ENCODE data around the gene KCNQ2.

The KCNQ2 gene

DNA sequence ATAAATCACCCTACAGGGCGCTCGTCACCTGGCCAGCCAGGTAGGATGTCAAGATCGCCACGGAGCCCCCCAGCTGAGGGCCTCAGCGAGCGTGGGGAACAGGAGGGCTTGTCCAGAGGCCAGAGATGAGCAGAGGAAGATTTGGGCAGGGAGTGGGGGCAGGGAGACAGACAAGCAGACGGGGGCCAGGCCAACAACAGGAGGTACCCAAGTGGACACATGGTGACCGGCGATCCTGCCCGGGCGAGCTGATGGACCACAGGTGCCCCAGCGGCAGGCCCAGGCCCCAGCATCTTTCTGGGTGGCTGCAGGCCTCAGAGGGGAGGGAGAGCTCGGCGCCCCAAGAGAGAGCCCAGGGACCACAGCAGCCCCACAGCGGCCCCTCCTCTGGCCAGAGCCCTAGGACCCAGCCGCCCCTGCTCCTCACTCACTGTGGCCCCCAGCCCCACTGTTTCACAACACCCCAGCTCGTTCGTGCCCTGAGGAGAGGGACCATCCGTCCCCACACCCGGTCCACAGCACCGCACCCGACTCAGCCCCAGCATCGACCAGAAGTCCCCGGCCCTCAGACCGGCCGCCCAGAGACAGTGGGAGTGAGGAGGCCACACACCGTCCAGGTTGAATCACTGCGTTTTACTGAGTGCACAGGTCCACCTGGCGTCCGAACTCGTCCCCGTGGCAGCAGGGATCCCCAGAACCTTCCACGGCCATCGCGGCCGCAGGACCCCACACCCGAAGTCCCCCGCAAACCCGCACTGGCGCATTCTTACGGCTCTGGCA, 72.7 kb downstream of the KCNQ2 start:
- no peak for TF ChIP-seq ZFX (IDR thresholded peaks at IDR 0.05)
- no peak overlapping the region for H3K27ac ChIP-seq

DNA sequence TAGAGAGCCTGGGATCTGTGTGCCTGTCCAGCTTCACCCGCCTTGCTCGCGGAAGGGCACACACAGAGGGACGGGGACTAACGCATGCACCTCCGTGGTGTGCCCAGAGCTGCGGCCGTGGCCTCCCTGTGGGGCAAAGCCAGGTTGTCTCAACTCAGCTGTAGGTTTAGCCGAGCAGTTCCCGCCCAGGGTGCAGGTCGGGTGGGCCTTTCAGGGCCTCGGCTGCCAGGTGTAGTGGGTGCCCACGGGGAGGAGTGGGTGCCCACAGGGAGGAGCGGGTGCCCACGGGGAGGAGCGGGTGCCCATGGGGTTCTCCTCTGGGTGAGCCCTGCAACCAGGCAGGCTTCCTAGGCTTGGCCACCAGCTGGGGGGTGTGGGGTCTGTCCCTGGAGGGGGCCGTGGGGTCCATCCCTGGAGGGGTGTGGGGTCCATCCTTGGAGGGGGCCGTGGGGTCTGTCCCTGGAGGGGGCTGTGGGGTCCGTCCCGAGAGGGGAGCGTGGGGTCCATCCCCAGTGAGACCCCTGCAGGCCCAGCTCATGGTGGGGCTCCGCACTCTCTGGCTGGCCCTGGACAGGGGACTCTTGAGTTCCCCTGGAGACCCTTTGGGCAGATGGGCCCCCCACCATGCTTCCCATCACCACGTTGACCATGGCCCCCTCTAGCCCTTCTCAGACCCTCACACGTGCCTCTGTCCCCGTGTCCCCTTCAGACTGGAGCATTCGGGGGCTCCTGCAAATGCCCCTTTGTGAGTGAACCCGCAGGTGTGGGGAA, 73.5 kb downstream of the KCNQ2 start:
- TF ChIP-seq ZFX (IDR thresholded peaks at IDR 0.05) = no peak
- TF ChIP-seq, protein P1, sequence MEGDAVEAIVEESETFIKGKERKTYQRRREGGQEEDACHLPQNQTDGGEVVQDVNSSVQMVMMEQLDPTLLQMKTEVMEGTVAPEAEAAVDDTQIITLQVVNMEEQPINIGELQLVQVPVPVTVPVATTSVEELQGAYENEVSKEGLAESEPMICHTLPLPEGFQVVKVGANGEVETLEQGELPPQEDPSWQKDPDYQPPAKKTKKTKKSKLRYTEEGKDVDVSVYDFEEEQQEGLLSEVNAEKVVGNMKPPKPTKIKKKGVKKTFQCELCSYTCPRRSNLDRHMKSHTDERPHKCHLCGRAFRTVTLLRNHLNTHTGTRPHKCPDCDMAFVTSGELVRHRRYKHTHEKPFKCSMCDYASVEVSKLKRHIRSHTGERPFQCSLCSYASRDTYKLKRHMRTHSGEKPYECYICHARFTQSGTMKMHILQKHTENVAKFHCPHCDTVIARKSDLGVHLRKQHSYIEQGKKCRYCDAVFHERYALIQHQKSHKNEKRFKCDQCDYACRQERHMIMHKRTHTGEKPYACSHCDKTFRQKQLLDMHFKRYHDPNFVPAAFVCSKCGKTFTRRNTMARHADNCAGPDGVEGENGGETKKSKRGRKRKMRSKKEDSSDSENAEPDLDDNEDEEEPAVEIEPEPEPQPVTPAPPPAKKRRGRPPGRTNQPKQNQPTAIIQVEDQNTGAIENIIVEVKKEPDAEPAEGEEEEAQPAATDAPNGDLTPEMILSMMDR (conservative IDR thresholded peaks at IDR 0.05) = no peak

DNA sequence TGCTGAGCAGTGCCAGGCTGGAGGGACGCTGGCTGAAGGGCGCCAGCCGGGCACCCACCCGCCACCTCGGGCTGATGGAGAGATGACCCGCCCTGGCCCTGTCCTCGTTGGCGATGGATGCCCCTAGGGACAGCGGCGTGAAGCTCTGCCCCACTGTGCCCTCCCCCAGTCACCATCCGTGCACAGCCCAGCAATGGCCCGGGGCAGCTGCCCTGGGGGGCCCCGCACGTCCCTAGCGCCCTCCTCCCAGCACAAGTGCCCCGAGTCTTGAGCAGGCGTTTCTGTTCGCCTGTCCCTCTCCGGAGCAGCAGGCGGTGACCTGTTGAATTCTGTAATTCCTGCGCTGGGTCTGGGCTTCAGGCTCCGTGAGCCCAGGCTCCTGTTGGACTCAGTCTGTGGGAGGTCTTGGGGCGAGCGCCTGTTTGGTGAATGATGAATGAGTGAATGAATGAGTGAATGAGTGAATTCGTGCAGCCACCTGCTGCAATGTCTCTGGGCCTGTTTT, 74.5 kb downstream of the KCNQ2 start:
- TF ChIP-seq, protein P1 (conservative IDR thresholded peaks at IDR 0.05) = no peak
- no peak for TF ChIP-seq ZFX (IDR thresholded peaks at IDR 0.05)

More for the DNA sequence above, 73.5 kb downstream of the KCNQ2 start:
- H3K27ac ChIP-seq = no peak overlapping the region

DNA sequence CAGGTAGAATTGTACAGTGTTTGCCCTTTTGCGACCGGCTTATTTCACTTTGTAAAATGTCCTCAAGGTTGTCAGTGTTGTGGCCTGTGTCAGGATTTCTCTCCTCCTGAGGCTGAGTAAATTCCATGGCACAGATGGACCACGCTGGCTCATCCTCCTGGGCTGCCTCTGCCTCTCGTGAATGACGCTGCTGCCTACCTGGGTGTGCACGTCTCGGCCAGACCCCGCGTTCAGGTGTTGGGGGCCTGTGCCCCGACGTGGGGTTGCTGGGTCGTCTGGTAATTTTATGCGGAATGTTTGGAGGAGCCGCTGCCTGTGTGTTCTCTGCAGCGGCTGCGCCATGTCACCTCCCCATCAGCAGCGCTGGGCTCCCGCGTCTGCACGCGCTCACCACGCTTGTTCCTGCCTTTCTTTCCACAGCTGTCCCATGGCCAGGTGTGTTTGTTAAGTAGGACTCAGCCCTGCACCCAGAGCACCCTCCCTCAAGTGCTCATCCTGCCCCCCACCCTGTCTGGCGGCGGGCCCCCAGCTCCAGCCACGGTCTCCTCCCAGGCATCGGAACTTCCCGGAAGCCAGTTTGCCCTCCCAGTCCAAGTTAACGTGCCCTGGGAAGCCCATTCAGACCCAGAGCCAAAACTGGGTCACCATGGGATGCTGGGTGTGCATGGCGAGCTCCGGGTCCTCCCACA, 75.2 kb downstream of the KCNQ2 start:
- TF ChIP-seq ZFX (IDR thresholded peaks at IDR 0.05) = no peak
- TF ChIP-seq, protein P1 (conservative IDR thresholded peaks at IDR 0.05) = no peak
- no peak overlapping the region for H3K27ac ChIP-seq

More for the DNA sequence above, 74.5 kb downstream of the KCNQ2 start:
- no peak overlapping the region for H3K27ac ChIP-seq

DNA sequence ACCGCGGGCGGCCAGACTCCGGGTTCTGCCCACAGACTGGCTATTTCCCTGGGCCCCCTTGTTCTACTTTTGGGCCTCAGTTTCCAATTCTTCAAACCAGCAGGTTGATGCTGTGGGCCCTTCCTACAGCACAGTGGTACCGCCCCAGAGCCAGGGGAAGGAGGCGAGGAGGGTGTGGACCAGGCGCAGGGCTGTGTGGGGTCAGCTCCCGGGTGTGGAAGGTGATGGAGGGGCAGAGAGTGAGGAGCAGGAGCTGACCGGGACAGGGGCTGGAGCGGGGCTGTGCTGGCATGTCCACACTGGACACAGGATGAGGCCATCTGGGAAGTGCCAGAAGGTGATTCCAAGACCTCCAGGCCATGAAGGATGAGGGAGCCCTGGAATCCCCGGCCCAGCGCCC, 76.2 kb downstream of the KCNQ2 start:
- no peak overlapping the region for H3K27ac ChIP-seq
- TF ChIP-seq ZFX (IDR thresholded peaks at IDR 0.05) = no peak
- TF ChIP-seq, protein P1 (conservative IDR thresholded peaks at IDR 0.05) = no peak

DNA sequence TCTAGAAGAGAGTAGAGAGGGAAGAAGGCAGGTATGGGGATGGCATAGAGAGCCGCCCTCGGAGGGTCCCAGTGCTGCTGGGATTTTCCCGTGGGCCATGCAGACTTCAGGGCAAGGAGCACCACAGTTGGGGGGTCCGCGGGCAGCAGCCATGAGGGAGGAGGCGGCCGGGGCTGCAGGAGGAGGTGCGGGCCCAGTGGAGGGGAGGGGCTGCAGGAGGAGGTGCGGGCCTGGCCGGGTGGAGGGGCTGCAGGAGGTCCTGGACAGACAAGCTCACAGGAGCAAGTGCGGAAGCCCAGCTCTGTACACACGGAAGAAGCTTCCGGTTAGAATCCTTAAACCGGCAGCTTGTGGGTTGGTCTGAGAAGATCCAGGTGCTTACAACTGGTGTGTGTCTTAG, 76.7 kb downstream of the KCNQ2 start:
- H3K27ac ChIP-seq = no peak overlapping the region
- TF ChIP-seq, protein P1 (conservative IDR thresholded peaks at IDR 0.05) = no peak
- no peak for TF ChIP-seq ZFX (IDR thresholded peaks at IDR 0.05)

DNA sequence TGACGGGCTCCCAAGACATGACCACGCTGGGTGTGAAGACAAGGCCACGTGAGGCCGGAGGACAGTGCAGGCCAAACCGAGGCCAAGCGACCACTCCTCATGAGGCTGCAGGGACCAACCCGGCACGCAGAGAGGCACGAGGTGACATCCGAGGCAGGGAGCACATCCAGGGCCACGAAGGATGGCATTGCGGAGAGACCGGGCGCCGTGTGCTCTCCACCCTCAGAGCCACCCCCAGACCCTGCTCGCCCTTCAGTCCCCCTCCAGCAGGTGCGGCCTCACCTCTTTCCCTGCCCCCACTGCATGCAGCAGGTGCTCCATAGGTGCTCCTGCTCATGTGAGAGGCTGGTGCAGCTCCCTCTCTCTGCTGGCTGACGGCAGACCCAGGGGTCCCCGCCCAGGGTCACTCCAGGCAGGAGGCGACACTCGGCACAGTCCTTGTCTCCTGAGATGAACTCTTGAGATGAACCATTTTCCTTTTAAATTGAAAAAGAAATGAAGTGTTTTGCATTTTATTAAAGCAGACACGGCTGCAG, 77.5 kb downstream of the KCNQ2 start:
- no peak for TF ChIP-seq ZFX (IDR thresholded peaks at IDR 0.05)
- TF ChIP-seq, protein P1 (conservative IDR thresholded peaks at IDR 0.05) = no peak

More for the DNA sequence above, 77.5 kb downstream of the KCNQ2 start:
- no peak overlapping the region for H3K27ac ChIP-seq
